Testis (tissue), 2 donors: ENCODE results near the gene MIGA2.

Experiments
- CTCF ChIP-seq, 3 experiments: fragments of 450-650 bp in 2 of 3; fragments of 200-600 bp in 1 of 3; sonication (generic) in 1 of 3; IDR thresholded peaks; one replicate each; pipeline ENCODE4 v1.5.1; 2016 to 2019; ENCODE audit warnings: antibody characterized with exemption in 3 of 3, mild to moderate bottlenecking in 2 of 3, moderate library complexity in 1 of 3
- POLR2A ChIP-seq: fragments of 450-650 bp; IDR thresholded peaks from one replicate; pipeline ENCODE4 v1.6.1; 2017; ENCODE audit warnings: antibody characterized with exemption, mild to moderate bottlenecking, moderate library complexity

GRCh38 chr9:129012893-129013448, 23.5 kb upstream of the MIGA2 start:
- TF ChIP-seq CTCF (IDR thresholded peaks at IDR 0.05) (no peak), POLR2A (no peak)
